T-helper 1 cell treated with Interleukin-12 subunit alpha and Interleukin-12 subunit beta and Interleukin-4 antibody, amounts not matched to agents 30 ng/mL and 1 ng/mL, for 36 hours (primary cell): Measurements from ENCODE around the gene NEAT1. TPM values are rescaled to one million over a fixed set of nuclear protein-coding genes. Genes with fewer than 3 reads are reported as not detected.

ENCODE experiments used
- intact Hi-C: fragments of 100-400 bp; cut with micrococcal nuclease; formaldehyde crosslinking; loops from one replicate; pipeline ENCODE4 v1.15.1; 2024
- total RNA-seq: library from RNA; stranded (reverse); gene quantifications from 2 replicates; pipeline ENCODE4 v1.2.3, GENCODE V29; 2022

NEAT1 gene
- total RNA-seq, 1 donor from 2014 or later: 1,002 TPM

GRCh38 chr11:65493367-65494176, 71.0 kb downstream of the NEAT1 start:
- intact Hi-C loops: no loop called here

Other genes with a start within 250 kb of the NEAT1 start
- 191 TPM in 2 replicates for gene CAPN1, start 240.9 kb upstream of the NEAT1 start, total RNA-seq
- 51.9 and 53.2 TPM in 2 replicates for gene POLA2, start 160.8 kb upstream of the NEAT1 start, total RNA-seq
- gene CDC42EP2, start 107.9 kb upstream of the NEAT1 start, total RNA-seq: 1.1 and 1.6 TPM in 2 replicates
- 80.9 and 83.2 TPM in 2 replicates for gene DPF2, start 88.9 kb upstream of the NEAT1 start, total RNA-seq
- 0.34 and 0.51 TPM in 2 replicates for gene TIGD3, start 68.0 kb upstream of the NEAT1 start, total RNA-seq
- 26.0 and 26.8 TPM in 2 replicates for gene SLC25A45, start 40.2 kb upstream of the NEAT1 start, total RNA-seq
- 57.5 and 61.6 TPM in 2 replicates for gene FRMD8, start 36.2 kb upstream of the NEAT1 start, total RNA-seq
- gene MALAT1, start 76.2 kb downstream of the NEAT1 start, total RNA-seq: 8,633 and 8,695 TPM in 2 replicates
- gene SCYL1, start 102.3 kb downstream of the NEAT1 start, total RNA-seq: 82.4 and 84.4 TPM in 2 replicates
- gene LTBP3, start 135.6 kb downstream of the NEAT1 start, total RNA-seq: 99.6 and 106 TPM in 2 replicates
- gene ZNRD2, start 147.7 kb downstream of the NEAT1 start, total RNA-seq: 43.6 and 48.5 TPM in 2 replicates
- 58.1 and 58.2 TPM in 2 replicates for gene FAM89B, start 149.7 kb downstream of the NEAT1 start, total RNA-seq
- gene EHBP1L1, start 153.3 kb downstream of the NEAT1 start, total RNA-seq: 122 and 128 TPM in 2 replicates
- gene KCNK7, start 173.0 kb downstream of the NEAT1 start, total RNA-seq: 1.9 and 2.2 TPM in 2 replicates
- gene MAP3K11, start 191.4 kb downstream of the NEAT1 start, total RNA-seq: 94.4 and 96.1 TPM in 2 replicates
- gene PCNX3, start 193.0 kb downstream of the NEAT1 start, total RNA-seq: 61.8 and 66.4 TPM in 2 replicates
- gene SIPA1, start 215.3 kb downstream of the NEAT1 start, total RNA-seq: 177 and 181 TPM in 2 replicates
- 106 and 112 TPM in 2 replicates for gene RELA, start 240.1 kb downstream of the NEAT1 start, total RNA-seq